Stimulated activated naive CD8-positive, alpha-beta T cell treated with anti-CD3 and anti-CD28 coated beads, Interleukin-15, amount 100 ng/mL, for 72 hours (primary cell): ENCODE measurements around the gene KCNG2.

Source experiments
- ATAC-seq: fragments of 150-1000 bp; cut with Tn5 transposase; 2 replicates; pipeline ENCODE4 v1.10.0; 2021; ENCODE audit warnings: mild to moderate bottlenecking, moderate library complexity
- DNase-seq, 2 donors: peaks; one replicate each; pipeline ENCODE4 v3.0.0; 2021 to 2022
- H3K27ac Mint-ChIP-seq, 2 donors: one replicate each; pipeline ENCODE4 v1.8.0; 2022; ENCODE audit warnings: mild to moderate bottlenecking in 2 of 2, mixed read lengths in 2 of 2, moderate library complexity in 2 of 2
- H3K27me3 Mint-ChIP-seq: one replicate; pipeline ENCODE4 v1.8.0; 2022; ENCODE audit warnings: mixed read lengths
- H3K4me1 Mint-ChIP-seq: one replicate; pipeline ENCODE4 v1.8.0; 2022; ENCODE audit warnings: mild to moderate bottlenecking, mixed read lengths
- H3K4me3 Mint-ChIP-seq, 2 donors: one replicate each; pipeline ENCODE4 v1.8.0; 2022; ENCODE audit warnings: mild to moderate bottlenecking in 2 of 2, mixed read lengths in 2 of 2, moderate library complexity in 1 of 2
- H3K9me3 Mint-ChIP-seq, 2 donors: one replicate each; pipeline ENCODE4 v1.8.0; 2022; ENCODE audit warnings: mixed read lengths in 2 of 2

Gene KCNG2

GRCh38 chr18:79787527-79787864, 10.2 kb upstream of the KCNG2 start:
- H3K9me3 Mint-ChIP-seq, result no peaks in the 10 kb centered on the region
- H3K4me3 Mint-ChIP-seq, result no peak overlapping the region
- DNase-seq (no peak), ATAC-seq (no peak)
- peaks cover 18% of the 10 kb centered on the region for H3K4me1 Mint-ChIP-seq
- H3K27ac Mint-ChIP-seq, result no peak overlapping the region
- H3K27me3 Mint-ChIP-seq, result peaks cover 88% of the 10 kb centered on the region

GRCh38 chr18:79787865-79788733, 9.6 kb upstream of the KCNG2 start:
- Mint-ChIP-seq H3K9me3 (no peaks in the 10 kb centered on the region), H3K4me3 (peak overlapping the region in 1 of 2 donors; percentile 42), H3K27me3 (peaks cover 93% of the 10 kb centered on the region), H3K4me1 (peaks cover 20% of the 10 kb centered on the region), H3K27ac (no peak overlapping the region)
- ATAC-seq (no peak), DNase-seq (no peak)

- ATAC-seq (peak; percentile 21), DNase-seq (no peak)
- Mint-ChIP-seq H3K27ac (no peak overlapping the region), H3K4me1 (peaks cover 20% of the 10 kb centered on the region), H3K9me3 (no peaks in the 10 kb centered on the region), H3K27me3 (peaks cover 89% of the 10 kb centered on the region), H3K4me3 (no peak overlapping the region)
Observed at GRCh38 chr18:79788734-79789085, 9.0 kb upstream of the KCNG2 start.

GRCh38 chr18:79789091-79789891, 8.4 kb upstream of the KCNG2 start:
- Mint-ChIP-seq H3K4me3 (no peak overlapping the region), H3K27me3 (peaks cover 89% of the 10 kb centered on the region), H3K27ac (no peak overlapping the region), H3K4me1 (peaks cover 20% of the 10 kb centered on the region), H3K9me3 (no peaks in the 10 kb centered on the region)
- ATAC-seq (no peak), DNase-seq (no peak)

GRCh38 chr18:79789901-79790890, 7.5 kb upstream of the KCNG2 start:
- DNase-seq, result no peak
- H3K27ac Mint-ChIP-seq, result no peak overlapping the region
- H3K4me3 Mint-ChIP-seq, result no peak overlapping the region
- peaks cover 89% of the 10 kb centered on the region for H3K27me3 Mint-ChIP-seq
- H3K9me3 Mint-ChIP-seq, result no peaks in the 10 kb centered on the region
- peaks cover 20% of the 10 kb centered on the region for H3K4me1 Mint-ChIP-seq
- no peak for ATAC-seq

- no peak overlapping the region for H3K27ac Mint-ChIP-seq
- DNase-seq, result no peak
Observed at GRCh38 chr18:79790996-79791972, 6.5 kb upstream of the KCNG2 start.

GRCh38 chr18:79792096-79792987, 5.4 kb upstream of the KCNG2 start:
- Mint-ChIP-seq H3K9me3 (no peaks in the 10 kb centered on the region), H3K4me3 (no peak overlapping the region), H3K27ac (peak overlapping the region in 1 of 2 donors; percentile 4), H3K4me1 (peaks cover 23% of the 10 kb centered on the region), H3K27me3 (peaks cover 88% of the 10 kb centered on the region)
- DNase-seq (no peak), ATAC-seq (no peak)

More at GRCh38 chr18:79790996-79791972, 6.5 kb upstream of the KCNG2 start:
- ATAC-seq, result peak; percentile 68
- H3K9me3 Mint-ChIP-seq, result no peaks in the 10 kb centered on the region
- H3K4me3 Mint-ChIP-seq, result peak overlapping the region; percentile 23 to 37
- H3K27me3 Mint-ChIP-seq, result peaks cover 88% of the 10 kb centered on the region
- peaks cover 20% of the 10 kb centered on the region for H3K4me1 Mint-ChIP-seq

- DNase-seq, result no peak
- H3K27ac Mint-ChIP-seq, result no peak overlapping the region
- peaks cover 89% of the 10 kb centered on the region for H3K27me3 Mint-ChIP-seq
- no peak for ATAC-seq
- no peak overlapping the region for H3K4me3 Mint-ChIP-seq
- peaks cover 26% of the 10 kb centered on the region for H3K4me1 Mint-ChIP-seq
- no peaks in the 10 kb centered on the region for H3K9me3 Mint-ChIP-seq
Observed at GRCh38 chr18:79792988-79793355, 4.8 kb upstream of the KCNG2 start.

- Mint-ChIP-seq H3K27ac (no peak overlapping the region), H3K9me3 (no peaks in the 10 kb centered on the region), H3K27me3 (peaks cover 82% of the 10 kb centered on the region), H3K4me3 (no peak overlapping the region), H3K4me1 (peaks cover 36% of the 10 kb centered on the region)
- ATAC-seq (no peak), DNase-seq (no peak)
Observed at GRCh38 chr18:79794846-79795245, 2.9 kb upstream of the KCNG2 start.

GRCh38 chr18:79795446-79795845, 2.3 kb upstream of the KCNG2 start:
- DNase-seq (no peak), ATAC-seq (no peak)
- Mint-ChIP-seq H3K4me3 (no peak overlapping the region), H3K9me3 (no peaks in the 10 kb centered on the region), H3K27ac (no peak overlapping the region), H3K4me1 (peaks cover 39% of the 10 kb centered on the region), H3K27me3 (peaks cover 82% of the 10 kb centered on the region)

- Mint-ChIP-seq H3K27me3 (peaks cover 78% of the 10 kb centered on the region), H3K4me1 (peaks cover 36% of the 10 kb centered on the region), H3K9me3 (no peaks in the 10 kb centered on the region), H3K27ac (no peak overlapping the region), H3K4me3 (no peak overlapping the region)
- DNase-seq (no peak), ATAC-seq (no peak)
Observed at GRCh38 chr18:79796016-79796415, 1.7 kb upstream of the KCNG2 start.

- H3K4me3 Mint-ChIP-seq, result peak overlapping the region; percentile 56 to 79
- H3K27ac Mint-ChIP-seq, result no peak overlapping the region
- peaks cover 70% of the 10 kb centered on the region for H3K27me3 Mint-ChIP-seq
- H3K4me1 Mint-ChIP-seq, result peaks cover 28% of the 10 kb centered on the region
- DNase-seq (no peak), ATAC-seq (no peak)
- no peaks in the 10 kb centered on the region for H3K9me3 Mint-ChIP-seq
Observed at GRCh38 chr18:79796531-79797405, 970 bp upstream of the KCNG2 start.
